Activated effector memory CD4-positive, alpha-beta T cell treated with anti-CD3 and anti-CD28 coated beads, Interleukin-2, amount 50 U/mL, for 16 hours (primary cell): ENCODE data around the gene C2CD4C.
"Not testable (repeated sequence)": the region's sequence is repeated elsewhere in the genome, so short reads cannot be mapped to it uniquely, and the experiment has no call there.

Experiments
- DNase-seq: peaks from one replicate; pipeline ENCODE4 v3.0.0-alpha.2; 2020

C2CD4C gene, protein sequence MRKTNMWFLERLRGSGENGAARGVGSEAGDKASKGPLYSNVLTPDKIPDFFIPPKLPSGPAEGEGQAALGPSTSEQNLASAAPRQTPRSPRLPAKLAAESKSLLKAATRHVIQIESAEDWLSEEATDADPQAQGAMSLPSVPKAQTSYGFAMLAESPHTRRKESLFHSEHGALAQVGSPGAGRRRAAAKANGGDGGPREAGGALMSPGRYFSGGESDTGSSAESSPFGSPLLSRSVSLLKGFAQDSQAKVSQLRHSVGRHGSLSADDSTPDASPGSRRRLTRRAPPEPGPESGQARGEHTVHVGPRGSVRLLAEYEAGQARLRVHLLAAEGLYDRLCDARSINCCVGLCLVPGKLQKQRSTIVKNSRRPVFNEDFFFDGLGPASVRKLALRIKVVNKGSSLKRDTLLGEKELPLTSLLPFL

GRCh38 chr19:408902-409515 lies at the start of gene C2CD4C:
Gene C2CD4C, minus strand, starts transcription at chr19:409147. Its CDS starts 786 bp downstream, at chr19:408361.
- peak; percentile 70 for DNase-seq

DNA sequence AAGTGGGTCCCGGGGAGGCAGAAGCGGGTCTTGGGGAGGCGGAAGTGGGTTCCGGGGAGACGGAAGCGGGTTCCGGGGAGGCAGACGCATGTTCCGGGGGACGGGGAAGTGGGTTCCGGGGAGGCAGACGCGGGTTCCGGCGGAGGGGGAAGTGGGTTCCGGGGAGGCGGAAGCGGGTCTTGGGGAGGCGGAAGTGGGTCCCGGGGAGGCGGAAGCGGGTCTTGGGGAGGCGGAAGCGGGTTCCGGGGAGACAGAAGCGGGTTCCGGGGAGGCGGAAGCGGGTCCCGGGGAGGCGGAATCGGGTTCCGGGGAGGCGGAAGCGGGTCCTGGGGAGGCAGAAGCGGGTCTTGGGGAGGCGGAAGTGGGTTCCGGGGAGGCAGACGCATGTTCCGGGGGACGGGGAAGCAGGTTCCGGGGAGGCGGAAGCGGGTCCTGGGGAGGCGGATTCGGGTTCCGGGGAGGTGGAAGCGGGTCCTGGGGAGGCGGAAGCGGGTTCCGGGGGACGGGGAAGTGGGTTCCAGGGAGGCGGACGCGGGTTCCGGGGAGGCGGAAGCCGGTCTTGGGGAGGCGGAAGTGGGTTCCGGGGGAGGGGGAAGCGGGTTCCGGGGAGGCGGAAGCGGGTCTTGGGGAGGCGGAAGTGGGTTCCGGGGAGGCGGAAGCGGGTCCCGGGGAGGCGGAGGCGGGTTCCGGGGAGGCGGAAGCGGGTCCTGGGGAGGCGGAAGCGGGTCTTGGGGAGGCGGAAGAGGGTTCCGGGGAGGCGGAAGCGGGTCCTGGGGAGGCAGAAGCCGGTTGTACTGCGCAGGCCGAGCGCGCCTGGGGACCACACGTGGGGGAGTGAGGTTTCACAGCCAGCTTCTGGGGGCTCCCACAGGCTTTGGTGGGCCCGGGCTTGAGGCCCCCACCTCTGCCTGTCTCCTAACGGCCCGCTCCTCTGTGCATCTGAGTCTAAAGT lies 49.4 kb upstream of the C2CD4C start:
- no peak for DNase-seq

DNA sequence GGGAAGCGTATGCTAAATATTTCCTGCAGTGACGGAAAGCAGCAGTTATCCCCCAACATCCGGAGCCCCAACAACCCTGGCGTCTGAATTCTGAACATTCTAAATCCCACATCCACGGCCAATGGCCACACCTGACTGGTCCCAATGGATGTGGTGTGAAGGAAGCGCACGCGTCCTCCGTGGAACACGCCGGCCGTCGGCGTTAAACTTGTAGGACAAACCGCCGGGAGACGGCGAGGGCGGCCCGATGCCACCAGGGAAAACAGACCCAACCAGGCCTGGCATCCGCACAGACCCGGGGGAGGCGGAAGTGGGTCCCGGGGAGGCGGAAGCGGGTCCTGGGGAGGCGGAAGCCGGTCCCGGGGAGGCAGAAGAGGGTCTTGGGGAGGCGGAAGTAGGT lies 48.7 kb upstream of the C2CD4C start:
- DNase-seq, result no peak

GRCh38 chr19:456547-457110 lies 47.7 kb upstream of the C2CD4C start:
- no peak for DNase-seq

DNA sequence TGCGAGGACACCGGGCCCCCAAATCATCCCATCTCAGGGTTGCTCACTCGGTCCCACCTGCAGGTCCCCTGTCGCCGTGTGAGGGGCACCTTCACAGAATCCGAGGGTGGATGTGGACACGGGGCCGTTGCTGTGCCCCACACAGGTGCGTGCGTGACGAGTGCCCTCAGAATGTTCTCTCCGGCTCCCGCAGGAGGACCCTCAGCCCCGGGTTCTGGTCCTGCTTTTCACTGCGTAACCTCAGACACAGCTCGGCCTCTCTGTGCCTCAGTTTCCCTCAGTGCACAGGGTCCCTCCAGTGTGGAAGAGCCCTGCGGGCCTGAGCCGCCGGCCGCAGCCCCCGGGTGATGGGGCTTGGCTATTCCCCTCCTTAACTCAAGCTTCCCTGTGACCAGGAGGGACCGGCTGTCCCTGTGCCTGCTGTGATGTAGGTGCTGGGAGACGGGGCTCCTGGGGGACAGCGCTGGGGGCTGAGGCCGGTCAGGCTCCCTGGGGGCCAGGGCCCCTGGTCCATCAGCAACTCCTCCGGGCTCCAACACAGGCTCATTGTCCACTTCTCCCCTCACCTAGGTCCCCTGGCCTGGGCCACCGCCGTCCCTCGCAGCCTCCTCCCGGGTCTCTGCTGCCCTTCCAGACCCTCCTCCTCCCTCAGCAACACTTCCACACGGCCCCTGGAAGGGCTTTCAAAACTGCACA lies 47.1 kb upstream of the C2CD4C start:
- no peak for DNase-seq

GRCh38 chr19:455031-455705 lies 46.2 kb upstream of the C2CD4C start:
- DNase-seq, result no peak

DNA sequence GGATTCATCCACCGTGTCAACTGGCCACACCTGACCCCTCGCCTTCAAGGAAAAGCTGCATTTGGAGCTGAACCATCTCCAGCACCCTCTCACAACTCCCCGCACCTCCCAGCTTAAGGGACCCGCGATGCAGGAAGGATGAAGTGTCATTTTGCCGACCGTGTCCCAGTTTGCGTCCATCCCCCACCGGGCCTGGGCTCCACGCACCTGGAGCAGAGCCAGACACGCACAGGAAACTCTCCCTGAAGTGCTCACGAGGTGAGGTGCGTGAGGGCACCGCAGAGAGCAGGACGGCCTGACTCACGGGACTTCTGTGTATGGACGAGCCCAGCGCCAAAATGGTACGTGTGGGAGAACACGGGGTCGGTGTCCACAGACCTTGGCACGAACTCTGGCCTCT lies 44.7 kb upstream of the C2CD4C start:
- no peak for DNase-seq

GRCh38 chr19:452829-453228 lies 43.9 kb upstream of the C2CD4C start:
- no peak for DNase-seq

- not testable (repeated sequence) for DNase-seq
Measured at GRCh38 chr19:450912-451481, 42.0 kb upstream of the C2CD4C start.

GRCh38 chr19:449916-450315 lies 41.0 kb upstream of the C2CD4C start:
- no peak for DNase-seq

DNA sequence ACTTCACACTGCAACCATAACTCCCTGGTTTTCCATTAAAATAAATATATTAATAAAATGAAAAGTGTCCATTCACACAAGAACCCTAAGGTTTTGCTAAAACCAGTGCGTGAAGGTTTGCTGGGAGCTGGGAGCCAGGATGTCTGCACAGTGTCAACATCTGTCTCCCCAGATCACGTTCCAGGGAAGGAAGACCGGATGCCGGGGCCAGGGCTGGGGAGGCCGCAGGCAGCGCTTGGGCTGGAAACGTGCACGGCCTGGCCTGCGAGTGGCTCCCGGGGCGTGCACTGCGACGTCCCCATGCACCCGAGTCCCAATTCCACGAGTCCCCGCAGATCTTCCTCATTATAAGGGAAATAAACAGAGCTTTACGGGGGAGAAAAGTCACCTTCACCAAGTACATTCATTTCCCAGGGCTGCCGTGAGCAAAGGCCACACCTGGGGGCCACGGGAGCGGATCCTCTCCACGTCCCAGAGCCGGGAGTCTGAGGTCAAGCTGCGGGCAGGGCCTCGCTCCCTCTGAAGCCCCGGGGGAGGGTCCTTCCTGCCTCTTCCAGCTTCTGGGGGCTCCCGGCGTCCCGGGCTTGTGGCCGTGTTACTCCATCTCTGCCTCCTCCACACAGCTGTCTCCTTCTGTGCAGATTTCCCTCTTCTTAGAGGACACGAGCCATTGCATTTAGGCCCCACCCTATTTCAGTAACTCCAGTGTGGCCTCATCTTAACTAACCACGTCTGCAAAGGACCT lies 39.0 kb upstream of the C2CD4C start:
- DNase-seq, result no peak

DNA sequence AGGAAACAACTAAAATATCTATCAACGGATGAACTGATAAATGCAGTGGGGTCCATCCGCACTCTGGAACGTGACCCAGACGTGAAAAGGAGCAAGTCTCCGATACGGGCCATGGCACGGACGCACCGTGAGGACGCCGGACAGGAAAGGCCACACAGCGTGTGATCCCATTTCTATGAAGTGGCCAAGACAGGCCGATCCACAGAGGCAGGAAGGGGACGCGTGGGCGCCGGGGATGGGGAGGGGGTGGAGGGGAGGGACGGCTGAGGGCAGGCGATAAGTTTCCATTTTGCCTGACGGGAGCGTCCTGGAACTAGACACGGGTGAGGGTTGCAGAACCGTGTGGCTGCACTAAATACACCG lies 38.1 kb upstream of the C2CD4C start:
- no peak for DNase-seq

DNA sequence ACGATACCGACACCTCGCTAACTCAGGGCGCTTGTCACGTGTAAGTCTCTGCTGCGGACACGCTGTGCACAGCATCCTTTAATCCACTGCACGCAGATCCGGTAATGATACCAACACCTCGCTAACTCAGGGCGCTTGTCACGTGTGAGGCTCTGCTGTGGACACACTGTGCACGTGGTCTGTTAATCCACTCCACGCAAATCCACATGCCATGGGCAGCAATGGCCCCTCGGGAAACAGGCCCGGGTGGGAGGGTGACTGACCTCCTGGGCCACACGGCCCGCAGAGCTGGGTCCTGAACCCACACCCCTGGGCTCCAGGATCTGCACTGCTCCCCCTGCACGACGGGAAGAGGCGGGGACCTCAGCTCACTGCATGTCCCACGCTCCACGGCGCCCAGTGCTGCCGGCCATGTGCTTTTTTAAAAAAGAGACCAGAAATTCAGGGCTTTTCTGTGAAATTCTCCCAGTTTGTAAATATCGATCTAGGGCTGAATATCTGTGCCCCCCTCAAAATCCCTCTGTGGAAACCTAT lies 35.8 kb upstream of the C2CD4C start:
- no peak for DNase-seq

- DNase-seq, result no peak
Measured at GRCh38 chr19:443005-443404, 34.1 kb upstream of the C2CD4C start.

GRCh38 chr19:442085-442484 lies 33.1 kb upstream of the C2CD4C start:
- DNase-seq, result no peak

GRCh38 chr19:441213-441836 lies 32.4 kb upstream of the C2CD4C start:
- DNase-seq, result no peak

DNA sequence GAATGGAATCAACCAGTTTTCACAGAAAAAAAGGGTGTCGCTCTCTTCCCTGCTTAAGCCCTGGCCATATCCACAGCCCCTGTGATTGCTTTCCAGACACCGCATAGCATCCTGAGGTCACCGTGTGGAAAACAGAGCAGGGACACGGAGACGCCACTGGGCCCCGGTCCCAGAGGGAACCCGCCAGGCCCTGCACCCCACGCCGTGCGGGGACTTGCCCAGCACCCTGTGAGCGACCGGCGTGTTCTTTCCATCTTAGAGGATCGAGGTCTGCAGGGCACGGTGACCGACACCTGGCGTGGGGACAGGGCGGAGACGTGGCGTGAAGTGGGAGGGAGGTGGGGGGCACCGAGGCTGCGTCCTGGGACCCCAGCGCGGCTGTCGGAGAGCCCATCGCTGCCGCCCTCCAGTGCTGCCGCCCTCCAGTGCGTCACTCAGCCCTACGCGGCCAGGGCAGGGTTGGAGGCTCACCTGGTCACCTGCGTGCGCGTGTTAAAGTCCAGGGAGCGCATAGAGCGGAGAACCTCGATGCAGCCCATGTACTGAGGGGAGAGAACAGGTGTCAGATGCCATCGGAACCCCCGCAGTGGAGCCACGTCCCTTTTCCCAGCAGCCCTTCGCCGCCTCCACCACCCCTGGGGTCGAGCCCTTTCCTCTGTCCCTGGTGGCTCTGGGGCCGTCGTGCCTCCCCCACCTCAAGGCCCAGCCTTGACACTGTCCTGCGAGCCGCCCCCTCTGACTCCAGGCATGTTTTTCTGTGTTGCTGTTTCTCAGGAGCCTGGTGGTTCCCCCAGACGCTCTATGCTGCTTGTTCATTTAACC lies 31.7 kb upstream of the C2CD4C start:
- no peak for DNase-seq

GRCh38 chr19:439167-439900 lies 30.4 kb upstream of the C2CD4C start:
- DNase-seq, result no peak
